GM21367 (cell line): Measurements from ENCODE around the gene XRN2.
"Not testable (repeated sequence)": the region's sequence is repeated elsewhere in the genome, so short reads cannot be mapped to it uniquely, and the experiment has no call there.

Experiments used
- ATAC-seq: cut with Tn5 transposase; IDR thresholded peaks from one replicate; pipeline ENCODE4 v1.9.1; 2021; ENCODE audit not compliant: unreplicated experiment

XRN2 gene

DNA sequence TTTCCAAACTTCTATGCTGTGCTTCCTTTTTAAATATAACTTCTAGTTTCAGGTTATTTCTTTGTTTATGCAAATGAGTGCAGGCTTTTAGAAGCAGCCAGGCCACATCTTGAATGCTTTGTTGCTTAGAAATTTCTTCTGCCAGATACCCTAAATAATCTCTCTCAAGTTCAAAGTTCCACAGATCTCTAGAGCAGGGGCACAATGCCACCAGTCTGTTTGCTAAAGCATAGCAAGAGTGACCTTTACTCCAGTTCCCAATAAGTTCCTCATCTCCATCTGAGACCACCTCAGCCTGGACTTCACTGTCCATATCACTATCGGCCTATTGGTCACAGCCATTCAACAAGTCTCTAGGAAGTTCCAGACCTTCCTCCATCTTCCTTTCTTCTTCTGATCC lies 120.6 kb downstream of the XRN2 start:
- not testable (repeated sequence) for ATAC-seq

DNA sequence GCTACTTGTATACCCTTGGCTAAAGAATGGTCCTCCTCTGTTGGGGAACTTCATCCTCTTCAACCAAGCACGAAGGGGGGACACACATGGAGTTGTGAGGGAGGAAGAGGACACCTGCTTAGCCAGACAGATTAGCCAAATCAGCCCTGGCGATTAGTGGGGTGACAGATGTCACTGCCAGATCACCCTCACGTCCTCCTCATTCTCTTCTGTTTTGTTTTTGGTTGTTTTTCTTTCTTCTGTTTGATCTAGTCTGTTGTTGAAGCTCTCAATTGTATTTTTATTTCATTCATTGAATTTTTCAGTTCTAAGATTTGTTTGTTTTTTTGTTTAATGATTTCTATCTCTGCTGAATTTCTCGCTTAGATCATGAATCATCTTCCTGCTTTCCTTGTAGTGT lies 121.7 kb downstream of the XRN2 start:
- ATAC-seq: no peak

DNA sequence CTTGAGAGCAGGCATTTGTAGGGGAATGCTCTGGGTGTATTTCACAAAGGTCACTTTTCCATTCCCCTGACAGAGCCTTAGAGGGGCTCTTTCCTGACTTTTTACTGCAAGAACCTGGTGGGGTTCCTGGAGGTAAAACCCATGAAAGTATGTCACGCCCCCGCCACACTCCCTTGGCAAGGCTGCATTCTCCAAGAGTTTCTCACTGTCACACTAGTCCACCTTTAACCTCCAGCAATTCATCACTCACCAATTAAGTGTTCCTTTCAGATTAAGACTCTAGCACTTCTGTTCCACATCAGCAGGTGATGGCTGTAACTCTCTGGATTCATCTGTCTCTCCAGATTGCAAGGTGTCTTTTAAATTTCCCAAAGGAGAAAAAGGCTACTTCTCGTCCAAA lies 126.9 kb downstream of the XRN2 start:
- no peak for ATAC-seq

GRCh38 chr20:21432911-21433310 lies 129.8 kb downstream of the XRN2 start:
- no peak for ATAC-seq

DNA sequence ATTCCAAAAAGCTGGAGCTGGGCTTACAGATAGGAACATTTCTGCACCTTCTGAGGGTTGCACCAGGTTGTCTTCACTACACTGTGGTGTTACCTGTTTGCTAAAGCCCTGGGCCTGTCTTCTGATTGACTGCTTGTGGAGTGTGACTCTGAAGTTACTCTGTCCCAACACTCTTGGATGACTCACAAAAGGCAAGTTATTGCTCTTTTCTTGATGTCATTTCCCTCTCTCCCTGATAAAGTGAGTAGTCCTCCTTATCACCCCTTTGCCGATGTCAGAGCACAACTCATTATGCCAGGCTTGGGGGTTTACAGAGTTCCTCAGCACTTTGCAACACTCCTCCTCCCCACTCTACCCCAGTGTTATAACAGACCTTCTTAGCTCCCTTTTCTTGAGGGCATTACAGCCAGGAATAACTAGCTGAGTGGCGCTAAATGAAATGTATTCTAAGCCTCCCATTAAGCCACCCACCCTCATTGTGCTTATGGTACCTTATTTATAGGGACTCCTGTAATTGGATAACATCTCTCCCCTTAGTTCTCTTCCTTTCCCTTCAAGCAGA lies 130.3 kb downstream of the XRN2 start:
- no peak for ATAC-seq

DNA sequence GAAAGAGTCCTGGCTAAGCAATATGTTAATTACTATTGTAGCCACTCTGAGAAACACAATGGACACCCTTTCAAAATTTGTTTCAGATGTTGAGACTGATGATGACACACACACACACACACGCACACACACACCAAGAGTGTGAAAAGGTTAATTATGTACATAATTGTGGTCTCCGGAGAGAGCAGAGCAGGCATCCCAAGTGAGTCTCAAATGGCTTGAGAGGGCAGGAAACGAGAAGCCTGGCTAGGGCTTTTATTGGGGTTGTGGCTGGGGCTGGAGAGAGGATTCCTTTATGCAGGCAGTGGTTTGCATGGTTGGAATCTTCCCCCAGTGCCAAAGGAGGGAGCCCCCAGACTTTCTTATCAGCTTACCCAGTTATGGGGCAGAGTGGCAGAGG lies 132.4 kb downstream of the XRN2 start:
- no peak for ATAC-seq

- no peak for ATAC-seq
These were observed 133.1 kb downstream of the XRN2 start for GRCh38 chr20:21436205-21436604.

DNA sequence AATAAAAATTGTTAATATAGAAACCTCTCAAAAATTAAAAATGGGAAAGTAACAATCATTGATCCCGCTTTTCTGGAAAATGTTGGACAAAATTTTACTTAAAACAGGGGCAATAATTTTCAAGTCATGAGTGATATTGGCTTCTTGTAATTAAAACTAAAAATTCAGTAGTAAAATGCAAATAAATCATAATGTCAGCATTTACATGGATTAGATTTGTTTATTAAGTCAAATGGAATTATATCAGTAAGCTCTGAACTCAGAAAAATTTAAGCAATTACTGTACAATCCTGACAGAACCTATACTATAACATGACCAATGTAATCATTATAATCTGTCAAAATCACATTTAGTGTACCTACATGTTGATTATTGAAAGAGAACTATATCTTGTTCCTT lies 134.1 kb downstream of the XRN2 start:
- no peak for ATAC-seq

DNA sequence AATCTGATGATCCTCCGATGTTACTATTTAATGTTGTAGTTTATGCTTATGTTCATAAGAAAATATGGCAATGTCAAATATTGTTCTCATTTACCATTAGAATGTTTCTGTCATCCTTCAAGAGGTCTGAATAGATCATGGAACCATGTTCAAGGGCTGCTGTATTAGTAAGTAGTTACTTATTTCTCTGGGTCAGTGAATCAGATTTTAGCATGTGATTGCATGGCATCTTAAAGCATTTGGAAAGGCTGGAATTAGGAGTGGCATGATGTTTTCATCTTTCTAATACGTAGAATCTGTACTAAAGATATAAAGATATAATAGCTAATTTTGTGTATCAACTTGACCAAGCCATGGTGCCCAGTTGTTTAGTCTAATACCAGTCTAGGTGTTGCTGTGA lies 134.7 kb downstream of the XRN2 start:
- no peak for ATAC-seq
